Keratinocyte (primary cell): ENCODE data around the gene GNB5. TPM values are rescaled to one million over a fixed set of nuclear protein-coding genes. Genes with fewer than 3 reads are reported as not detected.

Experiments used
- DNase-seq: peaks from one replicate; pipeline ENCODE4 v3.0.0-alpha.2; 2011; ENCODE audit warnings: low read depth, missing footprints, low spot score
- FAIRE-seq: peaks from 2 replicates; lab custom pipeline; 2011; peaks lifted over from hg19 to GRCh38; lab: Jason Lieb, UNC
- H2AFZ ChIP-seq: 2 replicates; pipeline ENCODE4 v1.6.0; 2012; ENCODE audit warnings: low read length, control low read depth, inconsistent platforms; ENCODE audit not compliant: control insufficient read depth
- H3K27ac ChIP-seq: 2 replicates; pipeline ENCODE4 v1.5.1; 2011; ENCODE audit warnings: low read length; ENCODE audit not compliant: control insufficient read depth, insufficient read depth
- H3K27me3 ChIP-seq: 3 replicates; pipeline ENCODE4 v1.6.0; 2011; ENCODE audit warnings: low read length; ENCODE audit not compliant: control insufficient read depth, insufficient read depth; ENCODE audit errors: extremely low read depth
- H3K36me3 ChIP-seq, 2 experiments: 2 replicates in 1 of 2; 3 replicates in 1 of 2; pipeline ENCODE4 v1.5.1; 2011; ENCODE audit warnings: low read length in 2 of 2, mild to moderate bottlenecking in 1 of 2; ENCODE audit not compliant: control insufficient read depth in 2 of 2, insufficient read depth in 2 of 2; ENCODE audit errors: extremely low read depth in 1 of 2
- H3K4me1 ChIP-seq: 3 replicates; pipeline ENCODE4 v1.5.1; 2011; ENCODE audit warnings: low read length; ENCODE audit not compliant: control insufficient read depth, insufficient read depth; ENCODE audit errors: extremely low read depth
- H3K4me2 ChIP-seq: 3 replicates; pipeline ENCODE4 v1.6.0; 2011; ENCODE audit warnings: low read depth, low read length; ENCODE audit not compliant: control insufficient read depth, insufficient read depth; ENCODE audit errors: extremely low read depth
- H3K4me3 ChIP-seq, 3 experiments: fragments of 200-600 bp in 1 of 3; sonication (generic) in 1 of 3; 2 replicates in 2 of 3; 3 replicates in 1 of 3; pipeline ENCODE4 v1.5.1; 2011 to 2016; ENCODE audit warnings: low read length in 3 of 3, mild to moderate bottlenecking in 3 of 3, control low read depth in 2 of 3, inconsistent platforms in 1 of 3, low read depth in 1 of 3, mixed read lengths in 1 of 3, mixed run types in 1 of 3, moderate library complexity in 1 of 3; ENCODE audit not compliant: control insufficient read depth in 2 of 3, insufficient read depth in 2 of 3; ENCODE audit errors: extremely low read depth in 1 of 3
- H3K79me2 ChIP-seq: 2 replicates; pipeline ENCODE4 v1.6.0; 2012; ENCODE audit warnings: low read length; ENCODE audit not compliant: control insufficient read depth, insufficient read depth
- H3K9ac ChIP-seq: 3 replicates; pipeline ENCODE4 v1.6.0; 2011; ENCODE audit warnings: low read length; ENCODE audit not compliant: control insufficient read depth, insufficient read depth; ENCODE audit errors: extremely low read depth
- H3K9me1 ChIP-seq: 3 replicates; pipeline ENCODE4 v1.6.0; 2011; ENCODE audit warnings: low read length; ENCODE audit not compliant: control insufficient read depth, insufficient read depth; ENCODE audit errors: extremely low read depth
- H3K9me3 ChIP-seq: 2 replicates; pipeline ENCODE4 v1.5.1; 2012; ENCODE audit warnings: low read depth, low read length; ENCODE audit not compliant: control insufficient read depth
- H4K20me1 ChIP-seq: 3 replicates; pipeline ENCODE4 v1.6.0; 2011; ENCODE audit warnings: low read length; ENCODE audit not compliant: control insufficient read depth, insufficient read depth; ENCODE audit errors: extremely low read depth
- EZH2 ChIP-seq: IDR thresholded peaks from one replicate; pipeline ENCODE4 v1.6.1; 2012; ENCODE audit warnings: inconsistent platforms, mild to moderate bottlenecking, low read length, moderate library complexity
- dilution Hi-C: fragments of 300-500 bp; cut with MboI; formaldehyde crosslinking; loops from one replicate; pipeline ENCODE4 v1.7.0; 2020; ENCODE audit warnings: low sequenced_read_pairs; ENCODE audit not compliant: extremely low pct_ligation_motif_present
- polyA plus RNA-seq, 5 experiments: library from polyadenylated mRNA; depleted of rRNA in 3 of 5; stranded (reverse) in 3 of 5; stranded (forward) in 1 of 5; unstranded in 1 of 5; fragments of >200 nt; gene quantifications; 1 replicate in 1 of 5; 2 replicates in 3 of 5; 3 replicates in 1 of 5; pipeline versions ENCODE4 v1.2.1 to v1.2.3, GENCODE V29; 2011 to 2012; ENCODE audit warnings: missing spikeins in 2 of 5, low read depth in 1 of 5, low replicate concordance in 1 of 5
- TF ChIP-seq, protein P1 (sequence below), 3 experiments: IDR thresholded peaks in 1 of 3; conservative IDR thresholded peaks in 1 of 3; optimal IDR thresholded peaks in 1 of 3; 2 replicates in 2 of 3; 3 replicates in 1 of 3; pipeline versions ENCODE3 to v1.5.1; 2011; ENCODE audit warnings: low read length in 3 of 3, mild to moderate bottlenecking in 3 of 3, moderate library complexity in 2 of 3, control low read depth in 1 of 3, inconsistent platforms in 1 of 3; ENCODE audit not compliant: insufficient read depth in 2 of 3; ENCODE audit errors: extremely low read depth in 1 of 3

Gene GNB5
- polyA plus RNA-seq, 1 donor (not counting 4 experiments of a cell fraction or from before 2014, with no cell fraction given) = 25.8 TPM

DNA sequence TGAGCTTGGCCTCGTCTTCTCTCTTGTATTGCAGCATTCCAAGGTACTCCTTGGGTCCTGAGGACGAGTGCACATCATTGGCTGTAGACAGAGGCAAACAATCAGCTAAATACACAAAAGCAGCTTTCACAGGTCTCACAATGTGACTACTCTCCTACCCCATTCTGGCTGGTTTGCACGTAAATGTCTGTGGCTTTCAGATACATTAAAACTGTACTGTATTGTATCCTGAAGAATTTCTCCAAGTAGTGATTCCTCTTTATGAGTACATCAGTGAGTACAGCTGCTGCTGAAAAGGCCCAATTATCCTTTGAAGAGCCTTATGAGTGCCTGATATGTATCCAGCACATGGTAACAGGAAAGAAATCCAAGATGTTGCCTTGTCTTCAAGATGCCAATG is 22.0 kb upstream of the GNB5 start:
- Histone ChIP-seq H3K9ac (no peak overlapping the region), H3K27me3 (no peaks in the 10 kb centered on the region), H3K9me1 (no peaks in the 10 kb centered on the region), H4K20me1 (no peaks in the 10 kb centered on the region), H3K4me3 (no peak overlapping the region), H3K36me3 (no peaks in the 10 kb centered on the region), H2AFZ (no peak overlapping the region), H3K27ac (no peak overlapping the region), H3K79me2 (no peaks in the 10 kb centered on the region), H3K4me1 (no peaks in the 10 kb centered on the region), H3K4me2 (no peak overlapping the region), H3K9me3 (no peaks in the 10 kb centered on the region)
- dilution Hi-C loops = no loop called here
- TF ChIP-seq EZH2 = no peak
- TF ChIP-seq, protein P1, sequence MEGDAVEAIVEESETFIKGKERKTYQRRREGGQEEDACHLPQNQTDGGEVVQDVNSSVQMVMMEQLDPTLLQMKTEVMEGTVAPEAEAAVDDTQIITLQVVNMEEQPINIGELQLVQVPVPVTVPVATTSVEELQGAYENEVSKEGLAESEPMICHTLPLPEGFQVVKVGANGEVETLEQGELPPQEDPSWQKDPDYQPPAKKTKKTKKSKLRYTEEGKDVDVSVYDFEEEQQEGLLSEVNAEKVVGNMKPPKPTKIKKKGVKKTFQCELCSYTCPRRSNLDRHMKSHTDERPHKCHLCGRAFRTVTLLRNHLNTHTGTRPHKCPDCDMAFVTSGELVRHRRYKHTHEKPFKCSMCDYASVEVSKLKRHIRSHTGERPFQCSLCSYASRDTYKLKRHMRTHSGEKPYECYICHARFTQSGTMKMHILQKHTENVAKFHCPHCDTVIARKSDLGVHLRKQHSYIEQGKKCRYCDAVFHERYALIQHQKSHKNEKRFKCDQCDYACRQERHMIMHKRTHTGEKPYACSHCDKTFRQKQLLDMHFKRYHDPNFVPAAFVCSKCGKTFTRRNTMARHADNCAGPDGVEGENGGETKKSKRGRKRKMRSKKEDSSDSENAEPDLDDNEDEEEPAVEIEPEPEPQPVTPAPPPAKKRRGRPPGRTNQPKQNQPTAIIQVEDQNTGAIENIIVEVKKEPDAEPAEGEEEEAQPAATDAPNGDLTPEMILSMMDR (optimal IDR thresholded peaks at IDR 0.05 in 1 of 3, IDR thresholded peaks at IDR 0.05 in 1 of 3, conservative IDR thresholded peaks at IDR 0.05 in 1 of 3; ENCODE audit: extremely low read depth in 1 of 3, insufficient read depth in 2 of 3, low read length in 3 of 3) = no peak
- FAIRE-seq (no peak), DNase-seq (no peak)

DNA sequence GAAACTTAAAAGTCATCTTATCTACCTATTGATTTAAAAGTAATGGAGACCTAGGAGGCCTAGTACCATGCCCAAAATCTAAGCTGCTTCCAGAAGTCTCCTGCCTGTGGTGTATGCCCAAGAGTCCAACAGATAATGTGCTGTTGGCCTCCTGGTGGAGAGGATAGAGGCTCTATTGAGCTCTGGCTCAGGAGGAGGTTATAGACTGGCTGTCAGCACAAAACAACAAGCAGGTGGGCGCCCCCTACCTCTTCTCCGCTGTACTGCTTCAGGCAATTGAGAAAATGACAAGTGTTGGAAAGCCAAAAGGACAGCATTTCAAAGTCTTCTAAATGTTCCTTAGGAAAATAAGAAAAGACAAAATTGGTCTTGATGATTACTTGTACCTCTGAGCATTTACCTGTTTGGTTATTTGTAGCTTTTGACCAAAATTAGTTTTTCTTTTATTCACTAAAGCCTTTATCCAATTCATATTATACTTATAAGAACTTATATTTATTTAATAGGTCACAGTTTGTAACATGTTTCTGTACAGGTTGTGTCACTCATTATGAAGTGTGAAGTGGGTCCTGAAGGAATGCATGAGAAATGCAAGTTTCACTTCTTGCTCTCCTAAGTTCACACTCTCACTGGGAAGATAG is 17.2 kb upstream of the GNB5 start:
- Histone ChIP-seq H3K79me2 (no peaks in the 10 kb centered on the region), H4K20me1 (no peaks in the 10 kb centered on the region), H3K36me3 (no peaks in the 10 kb centered on the region), H2AFZ (no peak overlapping the region), H3K27me3 (no peaks in the 10 kb centered on the region), H3K4me2 (no peak overlapping the region), H3K9me3 (no peaks in the 10 kb centered on the region), H3K4me3 (no peak overlapping the region), H3K27ac (no peak overlapping the region), H3K9me1 (no peaks in the 10 kb centered on the region), H3K4me1 (no peaks in the 10 kb centered on the region), H3K9ac (no peak overlapping the region)
- dilution Hi-C loops = no loop called here
- DNase-seq = peak; percentile 30
- FAIRE-seq = no peak
- no peak for TF ChIP-seq EZH2
- TF ChIP-seq, protein P1 (optimal IDR thresholded peaks at IDR 0.05 in 1 of 3, IDR thresholded peaks at IDR 0.05 in 1 of 3, conservative IDR thresholded peaks at IDR 0.05 in 1 of 3; ENCODE audit: extremely low read depth in 1 of 3, insufficient read depth in 2 of 3, low read length in 3 of 3) = peak; percentile 80 to 92 (median 85)
